ENCODE measurements around the gene SYNE1.

DNA sequence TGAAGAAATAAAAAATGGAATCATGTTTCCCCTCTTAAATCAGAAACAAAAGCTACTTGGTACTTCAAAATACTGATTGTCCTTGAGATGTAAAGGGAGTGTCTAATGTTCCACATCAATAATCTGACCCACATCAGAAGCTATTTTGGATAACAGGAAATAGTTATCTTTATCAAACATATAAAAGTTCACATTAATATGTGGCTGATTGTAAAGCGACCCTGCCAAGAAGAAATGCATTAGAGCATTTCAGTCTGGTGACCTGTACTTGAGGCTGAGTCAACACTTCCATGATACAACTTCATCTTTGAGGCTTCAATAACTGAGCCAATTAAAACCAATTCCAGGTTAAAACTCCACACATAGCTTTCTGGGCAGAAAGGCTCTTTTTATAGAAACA lies 31.8 kb downstream of the SYNE1 start:
- TF ChIP-seq, protein P1, sequence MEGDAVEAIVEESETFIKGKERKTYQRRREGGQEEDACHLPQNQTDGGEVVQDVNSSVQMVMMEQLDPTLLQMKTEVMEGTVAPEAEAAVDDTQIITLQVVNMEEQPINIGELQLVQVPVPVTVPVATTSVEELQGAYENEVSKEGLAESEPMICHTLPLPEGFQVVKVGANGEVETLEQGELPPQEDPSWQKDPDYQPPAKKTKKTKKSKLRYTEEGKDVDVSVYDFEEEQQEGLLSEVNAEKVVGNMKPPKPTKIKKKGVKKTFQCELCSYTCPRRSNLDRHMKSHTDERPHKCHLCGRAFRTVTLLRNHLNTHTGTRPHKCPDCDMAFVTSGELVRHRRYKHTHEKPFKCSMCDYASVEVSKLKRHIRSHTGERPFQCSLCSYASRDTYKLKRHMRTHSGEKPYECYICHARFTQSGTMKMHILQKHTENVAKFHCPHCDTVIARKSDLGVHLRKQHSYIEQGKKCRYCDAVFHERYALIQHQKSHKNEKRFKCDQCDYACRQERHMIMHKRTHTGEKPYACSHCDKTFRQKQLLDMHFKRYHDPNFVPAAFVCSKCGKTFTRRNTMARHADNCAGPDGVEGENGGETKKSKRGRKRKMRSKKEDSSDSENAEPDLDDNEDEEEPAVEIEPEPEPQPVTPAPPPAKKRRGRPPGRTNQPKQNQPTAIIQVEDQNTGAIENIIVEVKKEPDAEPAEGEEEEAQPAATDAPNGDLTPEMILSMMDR (conservative IDR thresholded peaks at IDR 0.05; ENCODE audit: low read length), result no peak
- no peak for TF ChIP-seq EZH2phosphoT487 (IDR thresholded peaks at IDR 0.05; ENCODE audit: borderline replicate concordance, low read depth, low read length)

All from OCI-LY7 (cell line).